Loucy (cell line): ENCODE results near the gene VWA8.

Experiments
- H2AFZ ChIP-seq: fragments of 200-600 bp; sonication (generic); 2 replicates; pipeline ENCODE4 v1.6.0; 2016; ENCODE audit warnings: antibody characterized with exemption, mild to moderate bottlenecking, low read length, moderate library complexity
- H3F3A ChIP-seq: fragments of 200-600 bp; 2 replicates; pipeline ENCODE4 v1.6.0; 2016; ENCODE audit warnings: antibody characterized with exemption, low read depth, mild to moderate bottlenecking
- H3K27me3 ChIP-seq: fragments of 200-600 bp; sonication (generic); 2 replicates; pipeline ENCODE4 v1.6.1; 2014; ENCODE audit warnings: low read length, mild to moderate bottlenecking; ENCODE audit not compliant: insufficient read depth, poor library complexity, severe bottlenecking
- H3K36me3 ChIP-seq: fragments of 200-600 bp; sonication (generic); 2 replicates; pipeline ENCODE4 v1.6.1; 2016; ENCODE audit warnings: low read length; ENCODE audit not compliant: insufficient read depth
- H3K4me1 ChIP-seq: fragments of 200-600 bp; sonication (generic); 2 replicates; pipeline ENCODE4 v1.5.1; 2014; ENCODE audit warnings: low read length, mild to moderate bottlenecking; ENCODE audit not compliant: insufficient read depth, poor library complexity, severe bottlenecking
- H3K4me2 ChIP-seq: fragments of 200-600 bp; sonication (generic); 2 replicates; pipeline ENCODE4 v1.6.0; 2014; ENCODE audit warnings: antibody characterized with exemption, low read length, low read depth, mild to moderate bottlenecking; ENCODE audit not compliant: poor library complexity, severe bottlenecking
- H3K4me3 ChIP-seq: fragments of 200-600 bp; sonication (generic); 2 replicates; pipeline ENCODE4 v1.5.1; 2014; ENCODE audit warnings: low read length, mild to moderate bottlenecking, mixed read lengths; ENCODE audit not compliant: poor library complexity, severe bottlenecking
- H3K79me2 ChIP-seq: fragments of 200-600 bp; sonication (generic); 2 replicates; pipeline ENCODE4 v1.6.1; 2014; ENCODE audit warnings: low read length; ENCODE audit not compliant: insufficient read depth
- H3K9ac ChIP-seq: fragments of 200-600 bp; sonication (generic); 2 replicates; pipeline ENCODE4 v1.6.0; 2014; ENCODE audit warnings: mild to moderate bottlenecking, low read depth, low read length, moderate library complexity; ENCODE audit not compliant: poor library complexity, severe bottlenecking
- H3K9me2 ChIP-seq: fragments of 200-600 bp; sonication (generic); replicated peaks from 2 replicates; pipeline ENCODE4 v1.6.1; 2016; ENCODE audit warnings: low read depth, low read length, mixed read lengths
- H3K9me3 ChIP-seq: fragments of 200-600 bp; sonication (generic); 2 replicates; pipeline ENCODE4 v1.6.1; 2014; ENCODE audit warnings: mild to moderate bottlenecking, antibody characterized with exemption, low read length, low read depth; ENCODE audit not compliant: insufficient read depth
- H4K20me1 ChIP-seq: fragments of 200-600 bp; sonication (generic); 2 replicates; pipeline ENCODE4 v1.6.0; 2014; ENCODE audit warnings: antibody characterized with exemption, low read length, mild to moderate bottlenecking; ENCODE audit not compliant: insufficient read depth, poor library complexity, severe bottlenecking
- CTCF ChIP-seq: fragments of 200-600 bp; sonication (generic); conservative IDR thresholded peaks from 2 replicates; pipeline ENCODE4 v1.5.1; 2014; ENCODE audit warnings: mild to moderate bottlenecking, antibody characterized with exemption, low read length
- EZH2phosphoT487 ChIP-seq: fragments of 200-600 bp; IDR thresholded peaks from 2 replicates; pipeline ENCODE4 v1.6.1; 2018; ENCODE audit warnings: antibody characterized with exemption, mild to moderate bottlenecking, moderate library complexity, borderline replicate concordance

VWA8 gene

GRCh38 chr13:41562083-41562482 lies 398.8 kb downstream of the VWA8 start:
- Histone ChIP-seq H3K27me3 (no peaks in the 10 kb centered on the region), H3K9me2 (no peaks in the 10 kb centered on the region), H3K4me1 (peaks cover 13% of the 10 kb centered on the region)

DNA sequence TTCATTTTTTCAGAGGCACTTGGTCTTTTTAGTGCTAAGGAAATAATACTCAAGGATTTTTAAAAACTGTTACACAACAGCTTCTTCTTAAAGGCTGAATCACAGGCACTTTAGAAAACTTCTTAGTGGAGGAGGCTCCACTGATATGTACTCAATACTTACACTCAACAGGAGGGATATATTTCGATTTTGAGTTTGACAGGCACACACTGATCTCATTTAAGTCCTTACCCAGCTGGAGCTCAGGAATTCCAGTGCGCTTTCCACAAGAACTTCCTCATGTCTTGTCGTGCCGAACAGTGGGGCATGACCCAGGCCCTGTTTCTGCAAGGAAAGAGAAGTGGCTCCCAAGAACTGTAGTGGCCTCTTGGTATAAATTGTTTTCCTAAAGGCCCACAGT lies 399.7 kb downstream of the VWA8 start:
- no peak overlapping the region for H3K4me3 ChIP-seq
- H3K36me3 ChIP-seq: no peaks in the 10 kb centered on the region
- no peak overlapping the region for H3K9ac ChIP-seq
- no peak overlapping the region for H3K4me2 ChIP-seq
- H3F3A ChIP-seq: no peaks in the 10 kb centered on the region
- H3K9me3 ChIP-seq: no peaks in the 10 kb centered on the region
- H4K20me1 ChIP-seq: no peaks in the 10 kb centered on the region
- TF ChIP-seq EZH2phosphoT487: no peak
- no peak for TF ChIP-seq CTCF
- no peak overlapping the region for H2AFZ ChIP-seq
- H3K4me1 ChIP-seq: peaks cover 13% of the 10 kb centered on the region
- no peaks in the 10 kb centered on the region for H3K27me3 ChIP-seq
- no peaks in the 10 kb centered on the region for H3K9me2 ChIP-seq
- no peaks in the 10 kb centered on the region for H3K79me2 ChIP-seq

More at GRCh38 chr13:41562083-41562482, 398.8 kb downstream of the VWA8 start:
- H4K20me1 ChIP-seq: no peaks in the 10 kb centered on the region
- H3K4me2 ChIP-seq: no peak overlapping the region
- no peaks in the 10 kb centered on the region for H3K79me2 ChIP-seq
- no peaks in the 10 kb centered on the region for H3K9me3 ChIP-seq
- H3K36me3 ChIP-seq: no peaks in the 10 kb centered on the region
- H3F3A ChIP-seq: no peaks in the 10 kb centered on the region
- H3K4me3 ChIP-seq: no peak overlapping the region
- no peak overlapping the region for H2AFZ ChIP-seq
- TF ChIP-seq EZH2phosphoT487 (no peak), CTCF (no peak)
- H3K9ac ChIP-seq: no peak overlapping the region

- Histone ChIP-seq H3K9ac (no peak overlapping the region), H2AFZ (no peak overlapping the region), H3K79me2 (no peaks in the 10 kb centered on the region), H3K9me3 (no peaks in the 10 kb centered on the region), H3F3A (no peaks in the 10 kb centered on the region), H4K20me1 (no peaks in the 10 kb centered on the region), H3K36me3 (no peaks in the 10 kb centered on the region), H3K27me3 (no peaks in the 10 kb centered on the region), H3K4me2 (no peak overlapping the region), H3K4me3 (no peak overlapping the region), H3K9me2 (no peaks in the 10 kb centered on the region), H3K4me1 (peaks cover 10% of the 10 kb centered on the region)
- no peak for TF ChIP-seq CTCF
- no peak for TF ChIP-seq EZH2phosphoT487
Observed at GRCh38 chr13:41558781-41559560, 401.9 kb downstream of the VWA8 start.
